ENCODE results near the gene ANTXR2.

DNA sequence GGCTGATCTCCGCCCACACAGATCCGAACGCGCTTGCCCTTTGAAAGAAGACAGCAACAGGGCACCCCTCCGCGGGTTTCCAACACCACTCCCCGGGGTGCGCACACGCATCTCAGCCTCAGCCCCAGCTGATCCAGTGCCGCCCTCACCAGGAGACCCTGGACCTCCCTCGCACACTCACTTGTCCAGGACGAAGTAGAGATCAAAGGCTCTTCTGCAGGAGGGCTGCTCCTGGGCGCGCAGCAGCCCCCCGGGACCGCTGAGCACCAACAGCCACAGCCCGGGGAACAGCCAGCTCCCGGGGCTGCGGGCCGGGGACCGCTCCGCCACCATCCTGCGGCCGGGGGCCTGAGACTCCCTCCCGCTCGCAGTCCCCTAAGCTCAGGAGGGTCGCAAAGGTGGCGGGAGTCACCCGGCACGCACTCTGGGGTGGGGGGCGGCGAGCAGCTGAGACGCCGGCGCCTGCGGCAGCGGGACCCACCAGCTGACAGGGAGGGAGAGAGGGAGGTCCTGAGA is 743 bp downstream of the ANTXR2 start:
- peak; percentile 29 for TF ChIP-seq POLR2A (IDR thresholded peaks at IDR 0.05; ENCODE audit: extremely low read depth, insufficient read length)
- TF ChIP-seq, protein P1, sequence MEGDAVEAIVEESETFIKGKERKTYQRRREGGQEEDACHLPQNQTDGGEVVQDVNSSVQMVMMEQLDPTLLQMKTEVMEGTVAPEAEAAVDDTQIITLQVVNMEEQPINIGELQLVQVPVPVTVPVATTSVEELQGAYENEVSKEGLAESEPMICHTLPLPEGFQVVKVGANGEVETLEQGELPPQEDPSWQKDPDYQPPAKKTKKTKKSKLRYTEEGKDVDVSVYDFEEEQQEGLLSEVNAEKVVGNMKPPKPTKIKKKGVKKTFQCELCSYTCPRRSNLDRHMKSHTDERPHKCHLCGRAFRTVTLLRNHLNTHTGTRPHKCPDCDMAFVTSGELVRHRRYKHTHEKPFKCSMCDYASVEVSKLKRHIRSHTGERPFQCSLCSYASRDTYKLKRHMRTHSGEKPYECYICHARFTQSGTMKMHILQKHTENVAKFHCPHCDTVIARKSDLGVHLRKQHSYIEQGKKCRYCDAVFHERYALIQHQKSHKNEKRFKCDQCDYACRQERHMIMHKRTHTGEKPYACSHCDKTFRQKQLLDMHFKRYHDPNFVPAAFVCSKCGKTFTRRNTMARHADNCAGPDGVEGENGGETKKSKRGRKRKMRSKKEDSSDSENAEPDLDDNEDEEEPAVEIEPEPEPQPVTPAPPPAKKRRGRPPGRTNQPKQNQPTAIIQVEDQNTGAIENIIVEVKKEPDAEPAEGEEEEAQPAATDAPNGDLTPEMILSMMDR (IDR thresholded peaks at IDR 0.05; ENCODE audit: low read depth, low read length) = no peak
- TF ChIP-seq, protein P2, sequence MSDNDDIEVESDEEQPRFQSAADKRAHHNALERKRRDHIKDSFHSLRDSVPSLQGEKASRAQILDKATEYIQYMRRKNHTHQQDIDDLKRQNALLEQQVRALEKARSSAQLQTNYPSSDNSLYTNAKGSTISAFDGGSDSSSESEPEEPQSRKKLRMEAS (IDR thresholded peaks at IDR 0.05; ENCODE audit: low read depth, low read length) = 0 out of 2 replicates have a peak, but pooled peaks have one; percentile 28
